Sigmoid colon (tissue), 3 donors: ENCODE data around the gene SLC17A7.

Experiments used
- CTCF ChIP-seq, 4 experiments: fragments of 450-650 bp in 3 of 4; fragments of 200-600 bp in 1 of 4; IDR thresholded peaks; one replicate each; pipeline ENCODE4 v1.5.1; 2016 to 2019; ENCODE audit warnings: antibody characterized with exemption in 4 of 4, mild to moderate bottlenecking in 3 of 4, moderate library complexity in 2 of 4
- POLR2A ChIP-seq, 2 donors: fragments of 450-650 bp; IDR thresholded peaks; one replicate each; pipeline ENCODE4 v1.6.1; 2016; ENCODE audit warnings: antibody characterized with exemption in 2 of 2, mild to moderate bottlenecking in 2 of 2, moderate library complexity in 2 of 2

GRCh38 chr19:49488863-49489537 lies 47.7 kb upstream of the SLC17A7 start:
- no peak for TF ChIP-seq POLR2A (IDR thresholded peaks at IDR 0.05)
- no peak for TF ChIP-seq CTCF (IDR thresholded peaks at IDR 0.05)
